RWPE2 (cell line): ENCODE results near the gene CNNM2.

Experiments used
- ATAC-seq: fragments of 200-7000 bp; cut with Tn5 transposase; 3 replicates; pipeline ENCODE4 v1.9.1; 2021; ENCODE audit warnings: low read depth
- DNase-seq: peaks from one replicate; pipeline ENCODE4 v3.0.0-alpha.2; 2020; ENCODE audit warnings: low spot score
- H3K27ac ChIP-seq: fragments of 450-650 bp; 2 replicates; pipeline ENCODE4 v1.5.1; 2017; ENCODE audit warnings: mild to moderate bottlenecking; ENCODE audit not compliant: poor library complexity, severe bottlenecking
- H3K27me3 ChIP-seq: fragments of 250-450 bp; sonication (Bioruptor Pico); 2 replicates; pipeline ENCODE4 v1.5.1; 2021; ENCODE audit warnings: mild to moderate bottlenecking, moderate library complexity; ENCODE audit not compliant: insufficient read depth, poor library complexity, severe bottlenecking
- H3K36me3 ChIP-seq: fragments of 250-450 bp; sonication (Bioruptor Pico); 2 replicates; pipeline ENCODE4 v1.5.1; 2020; ENCODE audit warnings: low read depth, mild to moderate bottlenecking, moderate library complexity
- H3K4me1 ChIP-seq: fragments of 250-450 bp; sonication (Bioruptor Pico); 2 replicates; pipeline ENCODE4 v1.5.1; 2021; ENCODE audit warnings: mild to moderate bottlenecking, moderate library complexity; ENCODE audit not compliant: insufficient read depth, poor library complexity, severe bottlenecking
- H3K4me3 ChIP-seq: fragments of 250-450 bp; sonication (Bioruptor Pico); 2 replicates; pipeline ENCODE4 v1.5.1; 2021; ENCODE audit warnings: mild to moderate bottlenecking, moderate library complexity; ENCODE audit not compliant: severe bottlenecking
- H3K9me3 ChIP-seq: fragments of 250-450 bp; sonication (Bioruptor Pico); 2 replicates; pipeline ENCODE4 v1.5.1; 2021; ENCODE audit warnings: mild to moderate bottlenecking, moderate library complexity; ENCODE audit not compliant: severe bottlenecking
- TF ChIP-seq, protein P1 (sequence below): fragments of 450-650 bp; IDR thresholded peaks from one replicate; pipeline ENCODE4 v1.5.1; 2017; ENCODE audit warnings: mild to moderate bottlenecking, moderate library complexity; ENCODE audit not compliant: poor library complexity, severe bottlenecking

The CNNM2 gene

DNA sequence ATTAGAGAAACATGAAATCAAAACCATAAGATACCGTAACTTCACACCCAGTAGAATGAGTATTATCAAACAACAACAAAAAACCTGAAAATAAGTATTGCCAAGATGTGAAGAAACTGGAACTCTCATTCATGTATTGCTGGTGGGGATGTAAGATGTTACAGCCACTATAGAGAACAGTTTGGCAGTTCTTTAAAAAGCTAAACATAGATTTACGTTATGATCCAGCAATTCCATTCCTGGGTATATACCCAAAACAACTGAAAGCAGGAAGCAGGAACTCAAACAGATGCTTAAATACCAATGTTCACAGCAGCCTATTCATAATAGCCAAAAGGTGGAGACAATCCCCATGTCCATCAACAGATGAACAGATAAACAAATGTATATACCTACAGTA is 202.5 kb downstream of the CNNM2 start:
- DNase-seq = no peak
- Histone ChIP-seq H3K27ac (no peak overlapping the region), H3K36me3 (peaks cover 10% of the 10 kb centered on the region), H3K4me1 (peaks cover under 1% of the 10 kb centered on the region), H3K27me3 (no peaks in the 10 kb centered on the region), H3K4me3 (no peak overlapping the region), H3K9me3 (no peaks in the 10 kb centered on the region)
- TF ChIP-seq, protein P1, sequence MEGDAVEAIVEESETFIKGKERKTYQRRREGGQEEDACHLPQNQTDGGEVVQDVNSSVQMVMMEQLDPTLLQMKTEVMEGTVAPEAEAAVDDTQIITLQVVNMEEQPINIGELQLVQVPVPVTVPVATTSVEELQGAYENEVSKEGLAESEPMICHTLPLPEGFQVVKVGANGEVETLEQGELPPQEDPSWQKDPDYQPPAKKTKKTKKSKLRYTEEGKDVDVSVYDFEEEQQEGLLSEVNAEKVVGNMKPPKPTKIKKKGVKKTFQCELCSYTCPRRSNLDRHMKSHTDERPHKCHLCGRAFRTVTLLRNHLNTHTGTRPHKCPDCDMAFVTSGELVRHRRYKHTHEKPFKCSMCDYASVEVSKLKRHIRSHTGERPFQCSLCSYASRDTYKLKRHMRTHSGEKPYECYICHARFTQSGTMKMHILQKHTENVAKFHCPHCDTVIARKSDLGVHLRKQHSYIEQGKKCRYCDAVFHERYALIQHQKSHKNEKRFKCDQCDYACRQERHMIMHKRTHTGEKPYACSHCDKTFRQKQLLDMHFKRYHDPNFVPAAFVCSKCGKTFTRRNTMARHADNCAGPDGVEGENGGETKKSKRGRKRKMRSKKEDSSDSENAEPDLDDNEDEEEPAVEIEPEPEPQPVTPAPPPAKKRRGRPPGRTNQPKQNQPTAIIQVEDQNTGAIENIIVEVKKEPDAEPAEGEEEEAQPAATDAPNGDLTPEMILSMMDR = no peak
- ATAC-seq = no peak

GRCh38 chr10:103120977-103121735 is 203.1 kb downstream of the CNNM2 start:
- TF ChIP-seq, protein P1 = no peak
- ATAC-seq = no peak
- DNase-seq = no peak

DNA sequence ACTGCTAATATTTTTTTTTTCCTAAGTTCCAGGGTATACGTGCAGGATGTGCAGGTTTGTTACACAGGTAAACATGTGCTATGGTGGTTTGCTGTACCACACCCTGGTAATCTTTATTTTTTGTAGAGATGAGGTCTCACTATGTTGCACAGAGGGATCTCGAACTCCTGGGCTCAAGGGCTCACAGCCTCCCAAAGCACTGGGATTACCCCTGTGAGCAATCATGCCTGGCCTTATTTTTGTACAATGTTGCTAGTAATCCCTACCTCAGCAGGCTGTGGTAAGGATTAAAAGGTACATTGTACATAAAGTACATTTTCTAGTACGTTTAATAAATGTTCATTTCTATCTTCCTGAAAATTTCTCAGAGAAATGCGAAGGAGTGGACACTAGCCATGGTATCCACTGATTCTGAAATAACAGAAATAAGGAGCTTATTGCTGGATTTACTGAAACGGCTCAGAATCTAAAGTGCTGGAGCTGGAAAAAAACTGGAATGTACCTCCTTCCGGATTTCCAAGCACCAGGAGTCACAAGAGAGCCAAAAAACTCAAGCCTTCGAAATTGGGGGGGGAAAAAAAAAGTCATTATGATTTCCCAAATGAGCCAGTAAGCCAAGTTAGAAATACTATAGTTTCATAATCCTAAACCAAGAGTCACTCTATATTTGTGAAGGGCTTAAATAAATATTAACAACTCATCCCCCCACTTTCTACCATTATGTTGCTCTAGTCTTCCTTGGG is 205.4 kb downstream of the CNNM2 start:
- TF ChIP-seq, protein P1 = no peak
- Histone ChIP-seq H3K27ac (no peak overlapping the region), H3K36me3 (peaks cover 11% of the 10 kb centered on the region), H3K4me3 (no peak overlapping the region), H3K4me1 (no peaks in the 10 kb centered on the region), H3K27me3 (no peaks in the 10 kb centered on the region), H3K9me3 (no peaks in the 10 kb centered on the region)
- no peak for DNase-seq
- ATAC-seq = no peak

More at GRCh38 chr10:103120977-103121735, 203.1 kb downstream of the CNNM2 start:
- no peaks in the 10 kb centered on the region for H3K9me3 ChIP-seq
- no peak overlapping the region for H3K27ac ChIP-seq
- H3K4me1 ChIP-seq = no peaks in the 10 kb centered on the region
- no peaks in the 10 kb centered on the region for H3K27me3 ChIP-seq
- H3K4me3 ChIP-seq = no peak overlapping the region
- H3K36me3 ChIP-seq = peaks cover 11% of the 10 kb centered on the region

GRCh38 chr10:103124420-103125096 is 206.5 kb downstream of the CNNM2 start:
- Histone ChIP-seq H3K27ac (no peak overlapping the region), H3K36me3 (peaks cover 11% of the 10 kb centered on the region), H3K9me3 (no peaks in the 10 kb centered on the region), H3K4me3 (no peak overlapping the region), H3K27me3 (no peaks in the 10 kb centered on the region), H3K4me1 (no peaks in the 10 kb centered on the region)
- TF ChIP-seq, protein P1 = no peak
- DNase-seq = no peak
- ATAC-seq = no peak
